Activated CD4-positive, alpha-beta memory T cell treated with anti-CD3 and anti-CD28 coated beads, Interleukin-2, amount 10 ng/mL, durations not matched to agents 7 days and 5 days (primary cell): ENCODE data around the gene ACAD8. TPM values are rescaled to one million over a fixed set of nuclear protein-coding genes. Genes with fewer than 3 reads are reported as not detected.
"Not testable (repeated sequence)": the region's sequence is repeated elsewhere in the genome, so short reads cannot be mapped to it uniquely, and the experiment has no call there.

ENCODE experiments used
- CTCF ChIA-PET: fragments of 350-600 bp; sonication (Branson Sonifier 250); formaldehyde crosslinking; loops from one replicate; lab custom pipeline; 2021; ENCODE audit warnings: antibody characterized with exemption, inconsistent platforms; lab: Charles Lee
- POLR2A ChIA-PET: fragments of 350-600 bp; sonication (Branson Sonifier 250); formaldehyde crosslinking; loops from one replicate; lab custom pipeline; 2021; ENCODE audit warnings: antibody characterized with exemption; lab: Charles Lee
- DNase-seq: peaks from one replicate; pipeline ENCODE4 v3.0.0-alpha.2; 2020
- H3K27ac Mint-ChIP-seq: one replicate; pipeline ENCODE4 v1.8.0; 2021; ENCODE audit warnings: mild to moderate bottlenecking, mixed read lengths
- H3K27me3 Mint-ChIP-seq: one replicate; pipeline ENCODE4 v1.8.0; 2021; ENCODE audit warnings: mixed read lengths
- H3K36me3 Mint-ChIP-seq: one replicate; pipeline ENCODE4 v1.8.0; 2021; ENCODE audit warnings: low read depth, mixed read lengths
- H3K4me1 Mint-ChIP-seq: one replicate; pipeline ENCODE4 v1.8.0; 2021; ENCODE audit warnings: mixed read lengths
- H3K4me3 Mint-ChIP-seq: one replicate; pipeline ENCODE4 v1.8.0; 2021; ENCODE audit warnings: mild to moderate bottlenecking, mixed read lengths
- H3K9me3 Mint-ChIP-seq: one replicate; pipeline ENCODE4 v1.8.0; 2021; ENCODE audit warnings: mixed read lengths
- total RNA-seq, 2 experiments: library from RNA; stranded (reverse); gene quantifications; one replicate each; pipeline ENCODE4 v1.2.3, GENCODE V29; 2021

The ACAD8 gene
- total RNA-seq, 2 experiments from 2014 or later = 21.8 to 23.3 TPM

- Mint-ChIP-seq H3K27me3 (no peaks in the 10 kb centered on the region), H3K4me3 (no peak overlapping the region), H3K36me3 (peaks cover 6% of the 10 kb centered on the region), H3K9me3 (no peaks in the 10 kb centered on the region), H3K27ac (no peak overlapping the region), H3K4me1 (peaks cover 12% of the 10 kb centered on the region)
- no peak for DNase-seq
- ChIA-PET CTCF (no interaction called here), POLR2A (no interaction called here)
Observed at GRCh38 chr11:134282121-134283045, 29.0 kb downstream of the ACAD8 start.

DNA sequence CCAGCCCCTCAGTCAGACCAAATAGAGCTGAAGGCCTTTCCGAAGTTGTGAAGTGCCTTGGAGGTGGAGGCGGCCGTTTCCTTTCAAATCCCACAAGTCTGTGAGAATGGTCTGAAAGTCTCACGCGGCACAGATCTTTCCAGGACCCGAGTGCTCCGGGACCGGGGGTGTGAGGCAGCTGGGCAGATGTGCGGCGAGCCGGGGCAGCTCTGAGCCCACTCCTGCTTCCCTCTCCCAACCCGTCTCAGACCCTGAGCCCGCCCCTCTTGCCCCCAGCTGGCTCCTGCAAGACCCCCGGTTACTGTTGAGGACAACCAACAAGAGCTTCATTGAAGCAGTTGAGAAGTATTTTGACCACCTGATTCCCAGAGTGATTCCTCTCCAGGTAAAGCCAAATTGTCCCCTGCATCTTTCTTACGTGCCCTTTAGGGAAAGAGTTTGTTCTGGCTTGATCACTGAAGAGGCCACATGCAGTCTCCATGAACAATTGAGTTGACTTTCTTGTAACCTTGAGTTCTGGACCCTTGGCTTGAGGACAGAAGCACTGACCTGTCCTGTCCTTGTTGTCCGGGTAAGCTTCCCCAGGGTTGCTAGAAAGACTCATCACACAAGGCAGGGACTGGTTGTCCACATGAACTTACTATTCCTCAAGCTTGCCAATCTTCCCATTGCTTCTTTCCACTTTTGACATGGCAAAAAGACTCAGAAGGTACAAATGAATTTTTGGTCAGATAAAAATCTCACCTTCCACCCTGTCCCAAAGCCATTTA is 30.3 kb downstream of the ACAD8 start:
- DNase-seq = no peak
- Mint-ChIP-seq H3K27me3 (no peaks in the 10 kb centered on the region), H3K9me3 (no peaks in the 10 kb centered on the region), H3K36me3 (peaks cover under 1% of the 10 kb centered on the region), H3K27ac (no peak overlapping the region), H3K4me1 (peaks cover 9% of the 10 kb centered on the region), H3K4me3 (no peak overlapping the region)
- CTCF ChIA-PET = no interaction called here
- POLR2A ChIA-PET = no interaction called here

DNA sequence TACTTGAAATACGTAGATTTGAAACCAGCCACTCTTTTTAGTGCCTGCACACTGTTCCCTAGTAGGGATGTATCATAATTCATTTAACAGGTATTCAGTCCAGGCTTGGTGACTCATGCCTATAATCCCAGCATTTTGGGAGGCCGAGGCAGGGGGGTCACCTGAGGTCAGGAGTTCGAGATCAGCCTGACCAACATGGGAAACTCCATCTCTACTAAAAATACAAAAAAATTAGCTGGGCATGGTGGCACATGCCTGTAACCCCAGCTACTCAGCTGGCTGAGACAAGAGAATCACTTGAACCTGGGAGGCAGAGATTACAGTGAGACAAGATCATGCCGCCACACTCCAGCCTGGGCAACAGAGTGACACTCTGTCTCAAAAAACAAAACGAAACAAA is 31.0 kb downstream of the ACAD8 start:
- H3K9me3 Mint-ChIP-seq, CTCF ChIA-PET, DNase-seq, H3K27me3 Mint-ChIP-seq, H3K36me3 Mint-ChIP-seq, H3K4me3 Mint-ChIP-seq, H3K4me1 Mint-ChIP-seq, H3K27ac Mint-ChIP-seq, POLR2A ChIA-PET: not testable (repeated sequence)

DNA sequence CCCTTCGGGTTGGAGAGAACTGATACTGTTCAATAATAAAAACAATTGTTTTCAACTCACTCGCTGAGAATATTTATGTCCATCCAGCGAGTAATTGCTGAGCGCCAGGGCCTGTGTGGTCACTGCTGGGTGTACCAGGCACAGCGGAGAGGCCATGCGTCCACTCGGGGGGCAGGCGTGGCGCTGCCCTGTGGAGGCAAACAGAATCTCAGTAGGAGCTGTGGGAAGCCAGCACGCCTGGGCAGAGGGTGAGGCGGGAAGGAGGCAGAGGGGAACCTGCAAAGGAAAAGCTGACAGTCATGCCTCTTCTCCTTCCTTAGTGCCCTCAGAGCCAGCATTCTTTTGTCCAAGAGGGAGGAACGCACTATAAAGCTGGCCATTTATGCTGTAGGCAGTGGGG is 34.2 kb downstream of the ACAD8 start:
- Mint-ChIP-seq H3K27ac (no peak overlapping the region), H3K9me3 (no peaks in the 10 kb centered on the region), H3K27me3 (no peaks in the 10 kb centered on the region), H3K36me3 (no peaks in the 10 kb centered on the region), H3K4me1 (no peaks in the 10 kb centered on the region), H3K4me3 (no peak overlapping the region)
- no peak for DNase-seq
- ChIA-PET POLR2A (interaction anchor here (1.0 kb wide), 1 partner anchor 10 kb away, joined by 3 read pairs; no protein-coding TSS in a partner anchor), CTCF (no interaction called here)

DNA sequence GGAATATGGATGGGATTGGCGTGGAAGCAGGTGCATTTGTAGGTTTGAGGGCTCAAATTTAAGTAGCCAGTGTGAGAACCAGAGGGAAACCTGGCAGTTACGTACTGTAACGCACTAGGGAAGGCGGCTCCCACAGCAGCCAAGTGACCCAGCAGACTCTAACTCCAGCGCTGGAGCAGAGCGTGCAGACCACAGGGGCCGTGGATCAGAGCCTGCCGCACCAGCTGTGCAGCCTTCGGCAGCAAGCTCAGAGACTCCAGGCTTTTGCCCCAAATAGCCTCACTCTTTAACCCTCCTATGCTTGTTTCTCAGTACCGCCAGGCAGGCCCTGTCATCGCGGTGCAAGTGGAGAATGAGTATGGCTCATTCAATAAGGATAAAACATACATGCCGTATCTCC is 35.1 kb downstream of the ACAD8 start:
- Mint-ChIP-seq H3K4me3 (no peak overlapping the region), H3K9me3 (no peaks in the 10 kb centered on the region), H3K4me1 (no peaks in the 10 kb centered on the region), H3K27me3 (no peaks in the 10 kb centered on the region), H3K27ac (no peak overlapping the region), H3K36me3 (no peaks in the 10 kb centered on the region)
- ChIA-PET POLR2A (no interaction called here), CTCF (no interaction called here)
- no peak for DNase-seq

DNA sequence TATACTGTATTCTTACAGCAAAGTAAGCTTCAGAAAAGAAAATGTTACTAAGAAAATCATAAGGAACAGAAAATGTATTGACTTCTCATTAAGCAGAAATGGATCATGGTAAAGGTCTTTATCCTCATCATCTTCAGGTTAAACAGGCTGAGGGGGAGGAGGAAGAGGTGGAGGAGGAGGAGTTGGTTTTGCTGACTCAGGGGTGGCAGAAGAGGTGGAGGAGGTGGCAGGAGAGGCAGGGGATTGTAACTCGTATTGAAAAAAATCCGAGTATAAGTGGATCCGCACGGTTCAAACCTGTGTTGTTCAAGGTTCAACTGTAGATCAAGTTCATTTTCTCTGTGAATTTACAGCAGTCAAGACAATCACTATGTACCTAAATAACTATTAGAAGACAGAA is 35.8 kb downstream of the ACAD8 start:
- POLR2A ChIA-PET = no interaction called here

GRCh38 chr11:134289789-134290188 is 36.4 kb downstream of the ACAD8 start:
- ChIA-PET POLR2A (no interaction called here), CTCF (interaction anchor here (0.6 to 1.0 kb wide), 2 partner anchors 14 to 691 kb away, joined by 4 read pairs; partner anchors contain the start of gene GLB1L3)
- H3K27me3 Mint-ChIP-seq = no peaks in the 10 kb centered on the region
- no peaks in the 10 kb centered on the region for H3K4me1 Mint-ChIP-seq
- no peak for DNase-seq
- H3K9me3 Mint-ChIP-seq = no peaks in the 10 kb centered on the region
- peaks cover 4% of the 10 kb centered on the region for H3K36me3 Mint-ChIP-seq
- no peak overlapping the region for H3K4me3 Mint-ChIP-seq
- H3K27ac Mint-ChIP-seq = no peak overlapping the region

More for the DNA sequence above, 35.8 kb downstream of the ACAD8 start:
- Mint-ChIP-seq H3K4me3 (no peak overlapping the region), H3K36me3 (no peaks in the 10 kb centered on the region), H3K4me1 (no peaks in the 10 kb centered on the region), H3K27me3 (no peaks in the 10 kb centered on the region), H3K9me3 (no peaks in the 10 kb centered on the region), H3K27ac (no peak overlapping the region)
- CTCF ChIA-PET = interaction anchor here (1.0 kb wide), 1 partner anchor 13 kb away, joined by 4 read pairs; the partner anchor contains the start of gene GLB1L3
- no peak for DNase-seq

DNA sequence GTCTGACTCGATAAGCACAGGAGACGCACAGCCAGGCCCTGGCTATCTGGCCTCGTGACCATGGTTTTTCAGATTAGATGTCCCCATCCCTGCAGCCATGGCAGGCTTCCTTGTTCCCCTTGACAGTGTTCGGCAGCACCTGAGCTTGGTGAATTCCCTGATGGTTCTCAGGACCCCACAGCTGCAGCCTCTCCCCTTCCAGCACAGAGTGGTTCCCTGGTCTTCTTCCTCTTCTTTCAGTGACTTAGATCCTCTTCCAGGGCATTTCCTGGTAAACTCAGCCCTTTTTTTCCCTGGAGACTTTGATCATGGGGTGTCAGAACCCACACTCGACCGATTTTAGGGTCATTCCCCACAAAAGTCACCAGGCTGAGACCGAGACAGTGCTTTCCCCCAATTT is 37.3 kb downstream of the ACAD8 start:
- CTCF ChIA-PET = interaction anchor here (0.6 kb wide), 1 partner anchor 691 kb away, joined by 4 read pairs; no protein-coding TSS in a partner anchor
- Mint-ChIP-seq H3K9me3 (no peaks in the 10 kb centered on the region), H3K4me3 (no peak overlapping the region), H3K27ac (no peak overlapping the region), H3K36me3 (peaks cover 9% of the 10 kb centered on the region), H3K27me3 (no peaks in the 10 kb centered on the region), H3K4me1 (peaks cover 2% of the 10 kb centered on the region)
- DNase-seq = no peak
- POLR2A ChIA-PET = no interaction called here

- CTCF ChIA-PET = no interaction called here
- no peaks in the 10 kb centered on the region for H3K27me3 Mint-ChIP-seq
Observed at GRCh38 chr11:134291196-134291595, 37.8 kb downstream of the ACAD8 start.

DNA sequence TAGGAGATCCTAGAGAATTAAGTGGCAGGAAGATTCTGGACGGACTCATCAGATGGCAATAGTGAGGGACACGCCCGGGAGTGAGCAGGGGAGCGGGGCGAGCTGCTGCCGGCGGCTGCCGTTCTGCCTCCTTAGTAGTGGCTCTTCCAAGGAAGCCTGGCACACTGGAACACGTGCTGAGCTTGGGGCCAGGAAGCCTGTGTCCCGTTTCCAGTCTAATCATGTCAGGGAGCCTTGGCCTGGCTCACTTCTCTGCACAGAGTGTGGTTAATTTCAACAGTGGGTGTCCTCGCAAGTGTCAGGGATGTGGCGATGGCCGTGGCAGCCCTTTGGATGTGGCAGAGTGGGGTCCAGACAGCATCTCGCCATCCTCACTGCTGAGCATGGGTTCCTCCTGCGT is 39.3 kb downstream of the ACAD8 start:
- peaks cover 3% of the 10 kb centered on the region for H3K4me1 Mint-ChIP-seq
- no peak for DNase-seq
- H3K4me3 Mint-ChIP-seq = no peak overlapping the region
- POLR2A ChIA-PET = interaction anchor here (1.2 kb wide), 1 partner anchor 17 kb away, joined by 5 read pairs; the partner anchor contains the start of gene GLB1L3
- no peaks in the 10 kb centered on the region for H3K27me3 Mint-ChIP-seq
- CTCF ChIA-PET = interaction anchor here (1.4 kb wide), 1 partner anchor 37 kb away, joined by 3 read pairs; no protein-coding TSS in a partner anchor
- H3K27ac Mint-ChIP-seq = no peak overlapping the region
- peaks cover 10% of the 10 kb centered on the region for H3K36me3 Mint-ChIP-seq
- H3K9me3 Mint-ChIP-seq = no peaks in the 10 kb centered on the region

More at GRCh38 chr11:134291196-134291595, 37.8 kb downstream of the ACAD8 start:
- POLR2A ChIA-PET = interaction anchor here (0.6 kb wide), 1 partner anchor 78 kb away, joined by 4 read pairs; no protein-coding TSS in a partner anchor
- no peaks in the 10 kb centered on the region for H3K9me3 Mint-ChIP-seq
- no peak for DNase-seq
- no peak overlapping the region for H3K27ac Mint-ChIP-seq
- H3K4me1 Mint-ChIP-seq = peaks cover 3% of the 10 kb centered on the region
- peaks cover 10% of the 10 kb centered on the region for H3K36me3 Mint-ChIP-seq
- H3K4me3 Mint-ChIP-seq = no peak overlapping the region

GRCh38 chr11:134293119-134294113 is 40.0 kb downstream of the ACAD8 start:
- Mint-ChIP-seq H3K4me3 (no peak overlapping the region), H3K9me3 (no peaks in the 10 kb centered on the region), H3K27me3 (no peaks in the 10 kb centered on the region), H3K4me1 (peaks cover 3% of the 10 kb centered on the region), H3K36me3 (peaks cover 10% of the 10 kb centered on the region), H3K27ac (no peak overlapping the region)
- CTCF ChIA-PET = interaction anchor here (1.4 kb wide), 1 partner anchor 37 kb away, joined by 3 read pairs; no protein-coding TSS in a partner anchor
- POLR2A ChIA-PET = no interaction called here
- DNase-seq = no peak

- Mint-ChIP-seq H3K27me3 (no peaks in the 10 kb centered on the region), H3K9me3 (no peaks in the 10 kb centered on the region), H3K4me3 (no peak overlapping the region), H3K27ac (no peak overlapping the region), H3K36me3 (peaks cover 10% of the 10 kb centered on the region), H3K4me1 (peaks cover 3% of the 10 kb centered on the region)
- ChIA-PET CTCF (no interaction called here), POLR2A (no interaction called here)
- DNase-seq = no peak
Observed at GRCh38 chr11:134294664-134295063, 41.3 kb downstream of the ACAD8 start.
